NOMO-1 treated with dmso at 0.1 percent for 144 hours (cell line): Measurements from ENCODE around the gene CA5A.
"Not testable (repeated sequence)": the region's sequence is repeated elsewhere in the genome, so short reads cannot be mapped to it uniquely, and the experiment has no call there.

Experiments
- DNase-seq: peaks from one replicate; lab custom pipeline; 2025; ENCODE audit not compliant: unreplicated experiment; lab: John Stamatoyannopoulos, UW

CA5A gene

DNA sequence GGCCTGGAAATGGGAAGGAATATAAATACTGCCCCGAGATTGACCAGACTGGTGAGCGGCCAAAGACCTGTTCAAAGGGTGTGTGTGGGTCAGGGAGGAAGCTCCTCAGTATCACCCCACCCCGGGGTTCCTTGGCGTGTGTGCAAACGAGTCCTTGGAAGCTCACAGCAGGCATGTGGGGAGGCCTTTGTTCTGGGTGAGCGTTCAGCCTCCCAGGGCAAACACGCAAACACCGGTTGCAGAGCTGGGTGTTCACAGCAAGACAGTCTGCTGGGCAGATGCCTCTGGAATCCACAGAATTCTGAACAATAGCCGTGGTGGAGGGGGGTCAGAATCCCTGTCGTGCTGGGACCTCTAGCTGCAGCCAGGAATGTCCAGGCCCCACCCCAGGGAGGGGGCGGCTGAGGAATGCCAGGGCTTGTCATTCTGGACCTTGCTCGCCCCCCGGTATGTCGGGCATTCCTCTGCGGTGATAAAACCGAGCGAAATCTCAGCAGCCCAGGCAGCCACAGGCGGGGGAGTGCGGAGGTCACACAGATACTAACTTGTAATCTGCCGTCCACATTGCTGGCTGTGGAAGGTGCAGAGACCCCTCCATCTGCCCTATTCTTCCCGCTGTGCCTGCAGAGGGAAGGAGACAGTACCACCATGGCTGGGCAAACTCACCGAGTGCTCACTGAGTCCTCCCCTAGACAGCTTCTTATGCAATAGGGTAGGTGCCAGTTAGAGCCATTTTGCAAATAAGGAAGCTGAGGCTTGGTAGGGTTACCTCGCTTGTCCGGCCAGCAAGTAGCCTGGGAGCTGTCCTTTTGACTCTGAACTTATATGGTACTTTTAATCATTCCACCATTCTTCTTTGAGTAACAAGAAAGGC is 65.7 kb downstream of the CA5A start:
- peak; percentile 48 for DNase-seq

DNA sequence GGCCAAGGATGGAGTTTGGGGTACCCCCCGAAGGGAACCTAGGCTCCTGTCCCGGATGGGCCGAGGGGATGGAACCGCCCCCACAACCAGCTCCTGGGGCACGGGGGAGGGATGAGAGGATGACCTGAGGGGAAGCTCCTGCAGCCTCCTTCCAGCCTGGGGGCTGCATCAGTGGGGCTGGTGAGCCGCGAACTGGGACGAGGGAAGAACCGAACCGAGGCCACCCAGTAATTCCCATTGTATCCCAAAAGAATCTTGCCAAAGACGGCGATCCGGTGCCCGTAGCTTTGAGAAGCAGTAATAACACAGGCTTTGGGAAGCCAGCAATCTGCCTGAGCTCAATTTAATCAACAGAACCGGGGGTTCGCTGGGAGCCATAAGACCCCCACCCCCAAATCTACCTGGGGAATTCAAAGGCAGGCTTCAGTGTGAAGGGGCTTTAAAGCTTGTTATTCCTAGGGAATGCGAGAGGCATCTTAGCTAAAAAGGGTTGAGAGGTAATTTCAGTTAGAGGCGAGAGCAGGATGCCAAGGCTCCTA is 66.4 kb downstream of the CA5A start:
- not testable (repeated sequence) for DNase-seq

GRCh38 chr16:87869061-87869878 is 67.1 kb downstream of the CA5A start, which contains the start of gene SLC7A5:
TSS of gene SLC7A5 (minus strand) at chr16:87869507. CDS start at chr16:87869422, 85 bp downstream.
- DNase-seq, result peak; percentile 12

GRCh38 chr16:87868254-87869029 is 67.9 kb downstream of the CA5A start:
- DNase-seq, result peak; percentile 70

DNA sequence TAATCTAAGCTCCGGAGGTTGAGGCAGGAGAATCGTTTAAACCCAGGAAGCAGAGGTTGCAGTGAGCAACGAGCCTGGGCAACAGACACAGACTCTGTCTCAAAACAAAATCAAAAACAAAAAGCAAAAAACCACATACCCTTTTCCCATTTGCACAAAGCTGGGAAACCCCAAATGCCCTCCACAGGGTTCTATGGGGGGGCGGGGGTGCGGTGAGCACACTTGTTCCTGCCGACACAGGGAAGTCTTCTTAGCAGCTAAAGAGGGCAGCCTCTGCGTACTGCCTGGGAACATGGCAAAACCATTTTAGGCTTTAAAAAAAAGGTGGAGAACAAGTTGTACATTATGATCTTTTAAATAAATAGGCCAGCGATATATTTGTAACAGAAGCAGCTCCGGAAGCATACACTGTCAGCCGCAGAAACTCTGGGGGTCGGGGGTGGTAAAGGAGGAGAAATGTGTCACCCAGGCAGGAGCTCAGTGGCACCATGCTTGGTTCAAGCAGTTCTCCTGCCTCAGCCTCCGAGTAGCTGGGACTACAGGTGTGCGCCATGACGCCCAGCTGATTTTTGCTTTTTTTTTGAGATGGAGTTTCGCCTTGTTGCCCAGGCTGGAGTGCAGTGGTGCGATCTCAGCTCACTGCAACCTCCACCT is 70.3 kb downstream of the CA5A start:
- not testable (repeated sequence) for DNase-seq

DNA sequence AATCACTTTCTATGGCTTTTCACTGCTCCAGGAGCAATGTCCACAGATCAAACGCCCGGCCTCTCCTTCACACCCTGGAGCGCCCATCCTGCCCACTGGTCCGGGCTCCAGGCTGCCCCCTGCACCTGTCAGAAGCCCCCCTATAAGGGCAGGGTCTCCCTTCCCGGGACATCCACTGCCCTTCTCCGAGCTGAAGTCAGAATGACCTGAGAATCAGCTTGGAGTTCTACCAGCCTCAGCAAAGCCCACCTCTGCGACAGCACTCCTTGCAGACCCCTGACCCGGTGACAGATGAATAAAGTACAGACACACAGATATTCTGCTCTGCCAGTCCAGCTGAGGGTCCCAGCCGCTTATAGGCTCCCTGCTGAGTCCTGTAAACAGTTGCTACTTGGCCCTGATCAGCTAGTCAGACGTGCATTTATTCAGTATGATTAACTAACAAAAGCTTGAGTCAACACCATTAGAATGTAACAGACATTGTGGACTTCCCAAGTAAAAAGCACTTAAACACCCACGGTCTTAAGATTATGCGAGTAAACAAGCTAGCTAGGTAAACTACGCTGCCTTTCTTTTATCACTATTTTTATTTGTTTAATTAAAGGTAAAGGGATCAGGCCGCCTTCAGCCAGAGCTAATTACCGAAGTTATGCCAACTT is 71.9 kb downstream of the CA5A start:
- DNase-seq, result no peak

DNA sequence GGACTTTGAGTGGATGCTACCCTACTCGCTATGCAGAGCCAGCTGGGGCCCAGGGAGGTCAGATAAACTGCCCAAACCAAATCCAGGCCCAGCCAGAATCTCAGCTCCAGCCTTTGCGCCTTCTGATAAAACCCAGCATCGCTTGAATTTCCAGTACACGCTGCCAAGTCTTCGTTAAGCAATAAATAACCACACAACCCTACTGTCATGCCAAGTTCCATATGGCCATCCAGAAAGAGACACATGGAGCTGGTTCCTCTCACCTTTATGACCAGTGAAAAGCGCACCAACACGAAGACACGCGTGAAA is 73.0 kb downstream of the CA5A start:
- DNase-seq, result not testable (repeated sequence)

- DNase-seq, result not testable (repeated sequence)
Measured at GRCh38 chr16:87862597-87863326, 73.6 kb downstream of the CA5A start.

DNA sequence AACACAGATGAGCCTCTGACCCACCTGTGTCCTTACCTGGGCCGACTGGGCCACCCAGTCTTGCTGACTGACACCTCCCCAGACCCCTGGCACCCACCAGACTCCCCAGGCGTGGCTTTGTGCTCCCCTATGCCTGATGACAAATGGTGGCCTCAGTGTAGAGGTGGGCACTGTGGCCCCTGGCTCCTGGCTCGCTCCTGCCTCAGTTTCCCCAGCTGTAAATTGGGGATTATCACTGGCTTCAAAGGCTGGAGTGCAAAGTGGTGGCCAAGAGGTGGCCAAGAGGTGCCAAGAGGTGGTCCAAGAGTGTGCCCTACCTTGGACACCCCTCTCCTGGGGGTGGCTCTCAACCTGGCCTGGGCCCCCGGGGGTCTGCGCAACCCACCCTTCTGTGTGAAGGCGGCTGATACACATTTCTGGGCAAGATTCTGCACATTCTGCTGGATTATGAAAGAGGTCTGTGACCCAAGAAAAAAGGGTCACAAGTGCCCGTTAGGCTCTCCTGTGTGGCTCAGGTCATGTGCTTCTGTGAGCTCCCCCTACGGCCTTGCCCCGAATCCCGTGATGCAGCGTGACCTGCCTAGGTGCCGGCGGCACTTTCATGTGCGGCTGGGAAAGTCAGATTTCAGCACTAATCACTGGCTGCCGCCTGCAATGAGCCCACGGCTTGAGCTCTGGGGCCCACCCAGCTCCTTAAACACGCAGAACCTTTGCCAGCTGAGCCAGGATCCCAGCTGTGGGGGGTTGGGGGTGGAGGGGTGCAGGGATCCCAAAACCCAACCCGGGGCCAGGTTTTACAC is 74.8 kb downstream of the CA5A start:
- DNase-seq, result not testable (repeated sequence)

- DNase-seq, result no peak
Measured at GRCh38 chr16:87860553-87861299, 75.6 kb downstream of the CA5A start.

- not testable (repeated sequence) for DNase-seq
Measured at GRCh38 chr16:87858151-87858993, 78.0 kb downstream of the CA5A start.

DNA sequence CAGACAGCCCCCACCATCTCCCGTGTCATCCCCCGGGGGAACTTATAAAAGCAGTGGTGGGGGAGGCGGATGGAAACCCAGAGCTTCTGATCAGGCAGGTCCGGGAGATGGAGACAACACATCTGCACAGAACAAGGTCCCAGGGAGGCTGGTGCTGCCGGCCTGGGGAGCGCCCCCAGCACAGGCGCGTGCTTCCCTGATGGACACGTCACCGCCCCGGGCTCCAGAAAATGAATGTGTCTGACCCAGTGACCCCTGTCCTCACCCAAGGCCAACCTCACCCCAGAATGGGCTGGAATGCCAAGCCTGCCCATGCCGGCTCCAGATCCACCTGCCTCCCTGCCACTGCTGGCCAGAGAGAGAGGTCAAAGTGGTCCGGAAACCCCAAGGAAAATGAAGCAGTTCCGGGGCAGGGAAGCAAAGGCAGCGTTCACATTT is 79.5 kb downstream of the CA5A start:
- no peak for DNase-seq

GRCh38 chr16:87855852-87856715 is 80.2 kb downstream of the CA5A start:
- DNase-seq, result no peak

GRCh38 chr16:87854907-87855683 is 81.2 kb downstream of the CA5A start:
- no peak for DNase-seq
